ENCODE data around the gene ASB3. TPM values are rescaled to one million over a fixed set of nuclear protein-coding genes. Genes with fewer than 3 reads are reported as not detected.

The ASB3 gene
- total RNA-seq, 1 donor from 2014 or later: 25.2 TPM

GRCh38 chr2:53780056-53780455 is 6.7 kb downstream of the ASB3 start:
- no peak overlapping the region for H3K27ac Mint-ChIP-seq (ENCODE audit: unreplicated experiment)
- TF ChIP-seq, protein P1, sequence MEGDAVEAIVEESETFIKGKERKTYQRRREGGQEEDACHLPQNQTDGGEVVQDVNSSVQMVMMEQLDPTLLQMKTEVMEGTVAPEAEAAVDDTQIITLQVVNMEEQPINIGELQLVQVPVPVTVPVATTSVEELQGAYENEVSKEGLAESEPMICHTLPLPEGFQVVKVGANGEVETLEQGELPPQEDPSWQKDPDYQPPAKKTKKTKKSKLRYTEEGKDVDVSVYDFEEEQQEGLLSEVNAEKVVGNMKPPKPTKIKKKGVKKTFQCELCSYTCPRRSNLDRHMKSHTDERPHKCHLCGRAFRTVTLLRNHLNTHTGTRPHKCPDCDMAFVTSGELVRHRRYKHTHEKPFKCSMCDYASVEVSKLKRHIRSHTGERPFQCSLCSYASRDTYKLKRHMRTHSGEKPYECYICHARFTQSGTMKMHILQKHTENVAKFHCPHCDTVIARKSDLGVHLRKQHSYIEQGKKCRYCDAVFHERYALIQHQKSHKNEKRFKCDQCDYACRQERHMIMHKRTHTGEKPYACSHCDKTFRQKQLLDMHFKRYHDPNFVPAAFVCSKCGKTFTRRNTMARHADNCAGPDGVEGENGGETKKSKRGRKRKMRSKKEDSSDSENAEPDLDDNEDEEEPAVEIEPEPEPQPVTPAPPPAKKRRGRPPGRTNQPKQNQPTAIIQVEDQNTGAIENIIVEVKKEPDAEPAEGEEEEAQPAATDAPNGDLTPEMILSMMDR (IDR thresholded peaks at IDR 0.05; ENCODE audit: unreplicated experiment): no peak
- no peak for DNase-seq (ENCODE audit: low spot score)
- H3K36me3 Mint-ChIP-seq (ENCODE audit: low read depth, unreplicated experiment): no peaks in the 10 kb centered on the region
- H3K27me3 Mint-ChIP-seq (ENCODE audit: unreplicated experiment): peaks cover 2% of the 10 kb centered on the region
- no peaks in the 10 kb centered on the region for H3K9me3 Mint-ChIP-seq (ENCODE audit: unreplicated experiment)
- no peak overlapping the region for H3K4me3 Mint-ChIP-seq (ENCODE audit: unreplicated experiment)
- peaks cover 7% of the 10 kb centered on the region for H3K4me1 Mint-ChIP-seq (ENCODE audit: unreplicated experiment)

DNA sequence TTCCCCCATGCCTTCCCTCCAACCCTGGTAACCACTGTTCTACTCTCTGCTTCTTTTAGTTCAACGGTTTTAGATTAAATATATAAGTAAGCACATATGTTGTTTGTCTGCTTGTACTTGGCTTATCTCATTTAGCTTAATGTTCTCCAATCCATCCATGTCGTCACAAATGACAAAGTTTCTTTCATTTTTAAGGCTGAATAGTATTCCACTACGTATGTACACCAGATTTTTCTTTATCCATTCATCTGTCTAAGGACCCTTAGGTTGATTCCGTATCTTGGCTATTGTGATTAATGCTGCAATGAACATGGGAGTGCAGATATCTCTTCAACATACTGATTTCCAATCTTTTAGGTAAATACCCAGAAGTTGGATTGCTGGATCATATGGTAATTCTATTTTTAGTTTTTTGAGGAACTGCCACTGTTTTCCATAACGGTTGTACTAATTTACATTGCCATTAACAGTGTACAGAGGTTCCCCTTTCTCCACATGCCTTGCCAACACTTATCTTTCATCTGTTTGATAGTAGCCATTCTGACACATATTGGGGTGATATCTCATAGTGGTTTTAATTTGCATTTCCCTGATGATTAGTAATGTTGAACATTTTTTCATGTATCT is 8.1 kb downstream of the ASB3 start:
- Mint-ChIP-seq H3K4me3 (ENCODE audit: unreplicated experiment) (no peak overlapping the region), H3K27ac (ENCODE audit: unreplicated experiment) (no peak overlapping the region)

GRCh38 chr2:53777134-53777533 is 9.6 kb downstream of the ASB3 start:
- Mint-ChIP-seq H3K27ac (ENCODE audit: unreplicated experiment) (no peak overlapping the region), H3K4me3 (ENCODE audit: unreplicated experiment) (no peak overlapping the region), H3K36me3 (ENCODE audit: low read depth, unreplicated experiment) (peaks cover 3% of the 10 kb centered on the region), H3K9me3 (ENCODE audit: unreplicated experiment) (no peaks in the 10 kb centered on the region), H3K27me3 (ENCODE audit: unreplicated experiment) (no peaks in the 10 kb centered on the region), H3K4me1 (ENCODE audit: unreplicated experiment) (no peaks in the 10 kb centered on the region)
- TF ChIP-seq, protein P1 (IDR thresholded peaks at IDR 0.05; ENCODE audit: unreplicated experiment): no peak
- DNase-seq (ENCODE audit: low spot score): no peak

More for the DNA sequence above, 8.1 kb downstream of the ASB3 start:
- Mint-ChIP-seq H3K27me3 (ENCODE audit: unreplicated experiment) (no peaks in the 10 kb centered on the region), H3K9me3 (ENCODE audit: unreplicated experiment) (no peaks in the 10 kb centered on the region), H3K36me3 (ENCODE audit: low read depth, unreplicated experiment) (peaks cover 3% of the 10 kb centered on the region), H3K4me1 (ENCODE audit: unreplicated experiment) (no peaks in the 10 kb centered on the region)
- no peak for DNase-seq (ENCODE audit: low spot score)
- TF ChIP-seq, protein P1 (IDR thresholded peaks at IDR 0.05; ENCODE audit: unreplicated experiment): no peak

- TF ChIP-seq, protein P1 (IDR thresholded peaks at IDR 0.05; ENCODE audit: unreplicated experiment): no peak
- H3K27me3 Mint-ChIP-seq (ENCODE audit: unreplicated experiment): peaks cover 1% of the 10 kb centered on the region
- peaks cover 8% of the 10 kb centered on the region for H3K4me1 Mint-ChIP-seq (ENCODE audit: unreplicated experiment)
- DNase-seq (ENCODE audit: low spot score): no peak
- no peaks in the 10 kb centered on the region for H3K9me3 Mint-ChIP-seq (ENCODE audit: unreplicated experiment)
- H3K27ac Mint-ChIP-seq (ENCODE audit: unreplicated experiment): no peak overlapping the region
- H3K36me3 Mint-ChIP-seq (ENCODE audit: low read depth, unreplicated experiment): peaks cover 3% of the 10 kb centered on the region
- H3K4me3 Mint-ChIP-seq (ENCODE audit: unreplicated experiment): no peak overlapping the region
These were observed 16.5 kb downstream of the ASB3 start for GRCh38 chr2:53770264-53770663.

DNA sequence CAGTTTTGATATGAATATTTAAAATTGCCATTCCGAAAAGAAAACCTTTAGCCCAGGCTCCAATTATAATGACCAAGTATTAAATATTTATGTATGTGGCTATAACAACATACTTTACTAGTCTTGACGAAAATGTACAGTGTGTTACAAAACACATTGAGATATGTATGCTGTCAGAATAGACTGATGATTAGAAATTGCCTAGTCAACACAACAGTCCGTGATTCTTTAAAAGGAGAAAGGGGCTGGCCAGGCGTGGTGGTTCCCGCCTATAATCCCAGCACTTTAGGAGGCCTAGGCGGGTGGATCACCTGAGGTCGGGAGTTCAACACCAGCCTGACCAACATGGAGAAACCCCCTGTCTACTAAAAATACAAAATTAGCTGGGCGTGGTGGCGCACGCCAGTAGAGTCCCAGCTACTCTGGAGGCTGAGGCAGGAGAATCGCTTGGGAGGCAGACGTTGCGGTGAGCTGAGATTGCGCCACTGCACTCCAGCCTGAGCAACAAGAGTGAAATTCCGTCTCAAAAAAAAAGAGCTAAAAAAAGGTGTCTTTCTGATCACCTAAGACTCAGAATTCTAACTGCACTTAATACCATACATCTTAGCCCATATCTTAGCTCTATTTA is 17.3 kb downstream of the ASB3 start:
- Mint-ChIP-seq H3K27me3 (ENCODE audit: unreplicated experiment) (peaks cover 1% of the 10 kb centered on the region), H3K4me1 (ENCODE audit: unreplicated experiment) (peaks cover 8% of the 10 kb centered on the region), H3K27ac (ENCODE audit: unreplicated experiment) (no peak overlapping the region), H3K4me3 (ENCODE audit: unreplicated experiment) (no peak overlapping the region), H3K9me3 (ENCODE audit: unreplicated experiment) (no peaks in the 10 kb centered on the region), H3K36me3 (ENCODE audit: low read depth, unreplicated experiment) (peaks cover 3% of the 10 kb centered on the region)
- TF ChIP-seq, protein P1 (IDR thresholded peaks at IDR 0.05; ENCODE audit: unreplicated experiment): no peak
- no peak for DNase-seq (ENCODE audit: low spot score)
